ENCODE measurements around the gene SBF2. TPM values are rescaled to one million over a fixed set of nuclear protein-coding genes. Genes with fewer than 3 reads are reported as not detected.
"Not testable (repeated sequence)": the region's sequence is repeated elsewhere in the genome, so short reads cannot be mapped to it uniquely, and the experiment has no call there.

SBF2 gene
- total and polyA plus RNA-seq, 2 donors (not counting 3 experiments of a cell fraction or from before 2014, with no cell fraction given), result 15.4 to 42.4 TPM

DNA sequence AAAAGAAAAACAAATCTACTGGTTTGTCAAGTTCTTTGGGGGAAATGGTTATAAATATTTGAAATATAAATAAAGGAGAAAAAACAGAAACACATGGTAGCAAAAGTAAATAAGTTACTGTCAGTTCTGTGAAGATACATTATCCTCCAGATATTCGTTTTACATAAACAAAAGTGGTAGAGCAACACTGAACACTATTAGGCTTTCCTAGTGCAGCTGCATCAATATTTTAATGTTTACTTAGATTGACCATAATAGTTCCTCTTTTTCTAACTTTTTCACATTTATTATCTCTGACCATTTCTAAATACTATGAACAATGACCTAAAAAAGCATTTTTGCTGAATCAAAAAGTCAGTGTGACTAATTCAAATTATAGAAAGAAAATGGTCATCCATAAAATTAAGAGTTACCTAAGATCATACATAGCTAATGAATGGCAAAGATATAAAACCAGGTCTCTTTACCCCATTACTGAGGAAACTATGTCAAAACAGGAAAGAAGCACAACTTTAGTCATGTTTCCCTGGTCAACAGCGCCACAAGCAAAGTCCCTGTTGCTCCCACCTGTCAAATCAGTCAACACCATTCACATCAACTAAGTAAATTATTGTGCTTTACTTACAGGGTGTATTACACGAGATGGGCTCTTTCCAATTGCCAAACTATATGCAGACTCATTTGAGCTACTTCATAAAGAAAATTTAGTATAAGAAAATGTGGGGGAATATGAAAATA, 38.5 kb downstream of the SBF2 start:
- intact Hi-C loops (cut with micrococcal nuclease) (no loop called here), dilution Hi-C loops (cut with MboI; ENCODE audit: extremely low pct_ligation_motif_present, low sequenced_read_pairs) (no loop called here)
- BruUV-seq (replicated peaks), result no TSS peak
- H4K20me1 ChIP-seq (replicated peaks; ENCODE audit: control insufficient read depth, extremely low read depth, insufficient read depth, low read length), result no peaks in the 10 kb centered on the region
- H3K4me2 ChIP-seq (ENCODE audit: insufficient read depth, low read length), result no peak overlapping the region
- CTCF ChIA-PET, result interaction anchor here (0.7 to 1.6 kb wide), 4 partner anchors 10 to 32 kb away, joined by 3 to 5 read pairs (median 3); no protein-coding TSS in a partner anchor
- FAIRE-seq, result no peak
- H3K79me2 ChIP-seq (ENCODE audit: control insufficient read depth, insufficient read depth, low read length), result peaks cover 28% of the 10 kb centered on the region
- no peaks in the 10 kb centered on the region for H3K9me1 ChIP-seq (replicated peaks; ENCODE audit: control insufficient read depth, extremely low read depth, insufficient read depth, low read length)
- POLR2A ChIA-PET, result no interaction called here
- no peak for TF ChIP-seq GATA2 (IDR thresholded peaks at IDR 0.05; ENCODE audit: insufficient read depth, insufficient read length, low read depth, low read length)
- TF ChIP-seq JUN (IDR thresholded peaks at IDR 0.05; ENCODE audit: borderline replicate concordance, insufficient read depth, insufficient read length, low read depth), result no peak
- TF ChIP-seq, protein P1, sequence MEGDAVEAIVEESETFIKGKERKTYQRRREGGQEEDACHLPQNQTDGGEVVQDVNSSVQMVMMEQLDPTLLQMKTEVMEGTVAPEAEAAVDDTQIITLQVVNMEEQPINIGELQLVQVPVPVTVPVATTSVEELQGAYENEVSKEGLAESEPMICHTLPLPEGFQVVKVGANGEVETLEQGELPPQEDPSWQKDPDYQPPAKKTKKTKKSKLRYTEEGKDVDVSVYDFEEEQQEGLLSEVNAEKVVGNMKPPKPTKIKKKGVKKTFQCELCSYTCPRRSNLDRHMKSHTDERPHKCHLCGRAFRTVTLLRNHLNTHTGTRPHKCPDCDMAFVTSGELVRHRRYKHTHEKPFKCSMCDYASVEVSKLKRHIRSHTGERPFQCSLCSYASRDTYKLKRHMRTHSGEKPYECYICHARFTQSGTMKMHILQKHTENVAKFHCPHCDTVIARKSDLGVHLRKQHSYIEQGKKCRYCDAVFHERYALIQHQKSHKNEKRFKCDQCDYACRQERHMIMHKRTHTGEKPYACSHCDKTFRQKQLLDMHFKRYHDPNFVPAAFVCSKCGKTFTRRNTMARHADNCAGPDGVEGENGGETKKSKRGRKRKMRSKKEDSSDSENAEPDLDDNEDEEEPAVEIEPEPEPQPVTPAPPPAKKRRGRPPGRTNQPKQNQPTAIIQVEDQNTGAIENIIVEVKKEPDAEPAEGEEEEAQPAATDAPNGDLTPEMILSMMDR (IDR thresholded peaks at IDR 0.05; ENCODE audit: extremely low read depth in 1 of 2, insufficient read depth in 1 of 2, low read depth in 1 of 2, low read length in 2 of 2), result no peak
- TF ChIP-seq POLR2AphosphoS5 (IDR thresholded peaks at IDR 0.05; ENCODE audit: insufficient read depth, low read depth, low read length), result no peak
- no peak for TF ChIP-seq MAX (IDR thresholded peaks at IDR 0.05; ENCODE audit: insufficient read depth, insufficient read length)
- no peak for TF ChIP-seq FOS (IDR thresholded peaks at IDR 0.05; ENCODE audit: borderline replicate concordance, insufficient read depth, low read length)
- TF ChIP-seq POLR2A (IDR thresholded peaks at IDR 0.05; ENCODE audit: low read depth, low read length), result no peak
- no peak for TF ChIP-seq MYC (IDR thresholded peaks at IDR 0.05; ENCODE audit: low read depth, low read length)
- no peak for TF ChIP-seq EZH2 (IDR thresholded peaks at IDR 0.05; ENCODE audit: borderline replicate concordance, low read depth, low read length, severe bottlenecking)
- H3K4me3 ChIP-seq (replicated peaks in 1 of 3; ENCODE audit: insufficient read depth in 1 of 3, low read depth in 1 of 3, low read length in 3 of 3), result no peak overlapping the region
- no peaks in the 10 kb centered on the region for H3K27me3 ChIP-seq (ENCODE audit: control insufficient read depth in 2 of 2, insufficient read depth in 2 of 2, low read length in 2 of 2)
- no peaks in the 10 kb centered on the region for H3K4me1 ChIP-seq (ENCODE audit: control insufficient read depth, extremely low read depth, insufficient read depth, low read length)
- peak; percentile 27 for DNase-seq (ENCODE audit: low read depth, low spot score)
- no peaks in the 10 kb centered on the region for H3K9me3 ChIP-seq (replicated peaks; ENCODE audit: control insufficient read depth, insufficient read depth, low read length)
- H2AFZ ChIP-seq (ENCODE audit: low read depth, low read length), result no peak overlapping the region
- no peaks in the 10 kb centered on the region for H3K36me3 ChIP-seq (ENCODE audit: control insufficient read depth in 2 of 2, extremely low read depth in 1 of 2, insufficient read depth in 2 of 2, low read length in 2 of 2)
- no peak overlapping the region for H3K27ac ChIP-seq (ENCODE audit: insufficient read depth, low read depth, low read length)
- no peak overlapping the region for H3K9ac ChIP-seq (replicated peaks; ENCODE audit: extremely low read depth, insufficient read depth, low read length)

GRCh38 chr11:10249448-10250131, 44.4 kb downstream of the SBF2 start:
- CTCF ChIA-PET, result interaction anchor here (1.5 kb wide), 1 partner anchor 15 kb away, joined by 3 read pairs; no protein-coding TSS in a partner anchor
- H3K4me1 ChIP-seq (ENCODE audit: control insufficient read depth, extremely low read depth, insufficient read depth, low read length); H2AFZ ChIP-seq (ENCODE audit: low read depth, low read length); H3K9me1 ChIP-seq (replicated peaks; ENCODE audit: control insufficient read depth, extremely low read depth, insufficient read depth, low read length); H3K27ac ChIP-seq (ENCODE audit: insufficient read depth, low read depth, low read length); intact Hi-C loops (cut with micrococcal nuclease); H3K9me3 ChIP-seq (replicated peaks; ENCODE audit: control insufficient read depth, insufficient read depth, low read length); H3K36me3 ChIP-seq (ENCODE audit: control insufficient read depth in 2 of 2, extremely low read depth in 1 of 2, insufficient read depth in 2 of 2, low read length in 2 of 2); H3K4me2 ChIP-seq (ENCODE audit: insufficient read depth, low read length); H3K27me3 ChIP-seq (ENCODE audit: control insufficient read depth in 2 of 2, insufficient read depth in 2 of 2, low read length in 2 of 2); H3K4me3 ChIP-seq (replicated peaks in 1 of 3; ENCODE audit: insufficient read depth in 1 of 3, low read depth in 1 of 3, low read length in 3 of 3); H3K9ac ChIP-seq (replicated peaks; ENCODE audit: extremely low read depth, insufficient read depth, low read length); H4K20me1 ChIP-seq (replicated peaks; ENCODE audit: control insufficient read depth, extremely low read depth, insufficient read depth, low read length); dilution Hi-C loops (cut with MboI; ENCODE audit: extremely low pct_ligation_motif_present, low sequenced_read_pairs); DNase-seq (ENCODE audit: low read depth, low spot score); POLR2A ChIA-PET; FAIRE-seq; BruUV-seq (replicated peaks): not testable (repeated sequence)
- H3K79me2 ChIP-seq (ENCODE audit: control insufficient read depth, insufficient read depth, low read length), result peaks cover 28% of the 10 kb centered on the region
